ENCODE data around the gene GKN1.

The GKN1 gene

GRCh38 chr2:69001879-69002278, 27.4 kb downstream of the GKN1 start:
- no peak for TF ChIP-seq USF1 (IDR thresholded peaks at IDR 0.05)

DNA sequence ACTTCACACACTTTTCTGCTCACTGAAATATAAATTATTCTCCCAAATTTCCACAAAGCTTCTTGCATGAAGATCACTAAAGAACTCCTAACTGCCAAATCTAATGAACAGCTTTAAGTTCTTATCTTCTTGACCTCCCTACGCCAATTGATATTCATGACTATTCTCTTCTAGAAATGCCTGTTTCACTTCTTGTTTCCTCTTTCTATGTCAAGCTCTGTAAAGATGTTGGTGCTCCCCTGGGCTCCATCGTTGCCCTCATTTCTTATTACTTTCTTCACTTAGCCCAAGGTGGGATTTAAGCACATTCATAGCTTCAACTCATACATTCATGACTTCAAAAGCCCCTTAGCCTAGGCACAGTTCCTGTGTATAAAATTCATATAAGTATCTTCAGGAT, 29.3 kb downstream of the GKN1 start:
- TF ChIP-seq FOXM1 (IDR thresholded peaks at IDR 0.05; ENCODE audit: borderline replicate concordance, low read depth) (no peak), TAF1 (IDR thresholded peaks at IDR 0.05; ENCODE audit: low read depth) (no peak), NFIC (IDR thresholded peaks at IDR 0.05) (no peak), TEAD4 (IDR thresholded peaks at IDR 0.05) (no peak)
- TF ChIP-seq, protein P1, sequence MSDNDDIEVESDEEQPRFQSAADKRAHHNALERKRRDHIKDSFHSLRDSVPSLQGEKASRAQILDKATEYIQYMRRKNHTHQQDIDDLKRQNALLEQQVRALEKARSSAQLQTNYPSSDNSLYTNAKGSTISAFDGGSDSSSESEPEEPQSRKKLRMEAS (IDR thresholded peaks at IDR 0.05), result no peak

DNA sequence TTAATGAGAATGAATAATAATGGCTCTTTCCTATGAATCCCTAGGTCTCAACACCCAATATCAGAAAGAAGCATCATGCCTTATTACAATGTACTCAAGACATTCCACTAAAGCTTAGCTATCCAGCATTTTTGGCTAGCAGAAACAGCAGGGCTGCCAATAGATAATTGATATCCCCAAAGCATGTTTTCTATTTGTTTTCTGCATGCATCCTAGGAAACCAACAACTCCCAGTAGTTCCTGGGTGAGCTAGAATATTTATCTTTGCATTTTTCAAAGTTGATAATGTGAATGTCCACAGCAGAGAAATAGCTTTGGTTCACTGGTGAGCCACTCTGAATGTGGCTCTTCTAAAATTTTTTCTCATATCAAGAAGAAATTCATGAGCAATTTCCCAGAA, 32.7 kb downstream of the GKN1 start:
- no peak for TF ChIP-seq ZBTB7A (IDR thresholded peaks at IDR 0.05; ENCODE audit: low read depth)
- TF ChIP-seq CREB1 (IDR thresholded peaks at IDR 0.05; ENCODE audit: low read depth), result no peak
- no peak for TF ChIP-seq TEAD4 (IDR thresholded peaks at IDR 0.05)
- TF ChIP-seq RAD21 (IDR thresholded peaks at IDR 0.05; ENCODE audit: low read depth), result no peak
- TF ChIP-seq CEBPB (IDR thresholded peaks at IDR 0.05), result no peak
- TF ChIP-seq, protein P1 (IDR thresholded peaks at IDR 0.05), result no peak
- TF ChIP-seq, protein P2, sequence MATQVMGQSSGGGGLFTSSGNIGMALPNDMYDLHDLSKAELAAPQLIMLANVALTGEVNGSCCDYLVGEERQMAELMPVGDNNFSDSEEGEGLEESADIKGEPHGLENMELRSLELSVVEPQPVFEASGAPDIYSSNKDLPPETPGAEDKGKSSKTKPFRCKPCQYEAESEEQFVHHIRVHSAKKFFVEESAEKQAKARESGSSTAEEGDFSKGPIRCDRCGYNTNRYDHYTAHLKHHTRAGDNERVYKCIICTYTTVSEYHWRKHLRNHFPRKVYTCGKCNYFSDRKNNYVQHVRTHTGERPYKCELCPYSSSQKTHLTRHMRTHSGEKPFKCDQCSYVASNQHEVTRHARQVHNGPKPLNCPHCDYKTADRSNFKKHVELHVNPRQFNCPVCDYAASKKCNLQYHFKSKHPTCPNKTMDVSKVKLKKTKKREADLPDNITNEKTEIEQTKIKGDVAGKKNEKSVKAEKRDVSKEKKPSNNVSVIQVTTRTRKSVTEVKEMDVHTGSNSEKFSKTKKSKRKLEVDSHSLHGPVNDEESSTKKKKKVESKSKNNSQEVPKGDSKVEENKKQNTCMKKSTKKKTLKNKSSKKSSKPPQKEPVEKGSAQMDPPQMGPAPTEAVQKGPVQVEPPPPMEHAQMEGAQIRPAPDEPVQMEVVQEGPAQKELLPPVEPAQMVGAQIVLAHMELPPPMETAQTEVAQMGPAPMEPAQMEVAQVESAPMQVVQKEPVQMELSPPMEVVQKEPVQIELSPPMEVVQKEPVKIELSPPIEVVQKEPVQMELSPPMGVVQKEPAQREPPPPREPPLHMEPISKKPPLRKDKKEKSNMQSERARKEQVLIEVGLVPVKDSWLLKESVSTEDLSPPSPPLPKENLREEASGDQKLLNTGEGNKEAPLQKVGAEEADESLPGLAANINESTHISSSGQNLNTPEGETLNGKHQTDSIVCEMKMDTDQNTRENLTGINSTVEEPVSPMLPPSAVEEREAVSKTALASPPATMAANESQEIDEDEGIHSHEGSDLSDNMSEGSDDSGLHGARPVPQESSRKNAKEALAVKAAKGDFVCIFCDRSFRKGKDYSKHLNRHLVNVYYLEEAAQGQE (IDR thresholded peaks at IDR 0.05; ENCODE audit: low read depth), result no peak
- TF ChIP-seq EP300 (IDR thresholded peaks at IDR 0.05; ENCODE audit: borderline replicate concordance), result no peak
- TF ChIP-seq EGR1 (IDR thresholded peaks at IDR 0.05), result no peak
- TF ChIP-seq USF1 (IDR thresholded peaks at IDR 0.05), result no peak
- TF ChIP-seq FOXM1 (IDR thresholded peaks at IDR 0.05; ENCODE audit: borderline replicate concordance, low read depth), result no peak
- TF ChIP-seq TAF1 (IDR thresholded peaks at IDR 0.05; ENCODE audit: low read depth), result no peak
- no peak for TF ChIP-seq YY1 (IDR thresholded peaks at IDR 0.05; ENCODE audit: low read depth)

DNA sequence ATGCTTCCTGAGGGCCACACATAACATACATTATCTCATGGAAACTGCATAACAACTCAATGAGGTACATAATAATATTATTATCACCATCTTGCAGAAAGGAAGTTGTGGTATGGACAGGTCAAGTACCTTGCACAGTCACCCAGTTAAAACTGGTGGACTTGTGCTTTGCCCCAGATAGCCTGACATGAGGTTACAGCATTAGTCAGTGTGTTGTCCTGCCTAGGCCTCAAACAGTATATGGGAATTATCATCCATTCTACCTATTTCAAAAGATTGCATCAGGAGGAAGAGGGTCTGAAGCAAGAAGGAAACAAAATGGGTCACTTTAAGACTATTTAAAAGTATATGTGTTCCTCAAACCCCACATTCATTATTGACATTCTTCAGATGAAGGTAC, 33.2 kb downstream of the GKN1 start:
- TF ChIP-seq TCF12 (IDR thresholded peaks at IDR 0.05; ENCODE audit: low read depth), result no peak
- no peak for TF ChIP-seq EP300 (IDR thresholded peaks at IDR 0.05; ENCODE audit: borderline replicate concordance)
- no peak for TF ChIP-seq ZBTB7A (IDR thresholded peaks at IDR 0.05; ENCODE audit: low read depth)
- no peak for TF ChIP-seq CEBPB (IDR thresholded peaks at IDR 0.05)
- TF ChIP-seq, protein P1 (IDR thresholded peaks at IDR 0.05), result no peak

GRCh38 chr2:69010437-69011194, 36.2 kb downstream of the GKN1 start:
- TF ChIP-seq TAF1 (IDR thresholded peaks at IDR 0.05; ENCODE audit: low read depth), result no peak
- TF ChIP-seq, protein P1 (IDR thresholded peaks at IDR 0.05), result no peak
- TF ChIP-seq ZBTB7A (IDR thresholded peaks at IDR 0.05; ENCODE audit: low read depth), result no peak
- TF ChIP-seq YY1 (IDR thresholded peaks at IDR 0.05; ENCODE audit: low read depth), result no peak
- no peak for TF ChIP-seq FOXM1 (IDR thresholded peaks at IDR 0.05; ENCODE audit: borderline replicate concordance, low read depth)
- no peak for TF ChIP-seq TCF12 (IDR thresholded peaks at IDR 0.05; ENCODE audit: low read depth)
- TF ChIP-seq TEAD4 (IDR thresholded peaks at IDR 0.05), result no peak
- TF ChIP-seq CEBPB (IDR thresholded peaks at IDR 0.05), result no peak
- no peak for TF ChIP-seq NFIC (IDR thresholded peaks at IDR 0.05)

- no peak for TF ChIP-seq EP300 (IDR thresholded peaks at IDR 0.05; ENCODE audit: borderline replicate concordance)
- no peak for TF ChIP-seq NFIC (IDR thresholded peaks at IDR 0.05)
- TF ChIP-seq, protein P1 (IDR thresholded peaks at IDR 0.05), result no peak
- TF ChIP-seq EGR1 (IDR thresholded peaks at IDR 0.05), result no peak
- TF ChIP-seq TEAD4 (IDR thresholded peaks at IDR 0.05), result no peak
- TF ChIP-seq ZBTB7A (IDR thresholded peaks at IDR 0.05; ENCODE audit: low read depth), result no peak
- TF ChIP-seq CEBPB (IDR thresholded peaks at IDR 0.05), result no peak
- TF ChIP-seq FOXM1 (IDR thresholded peaks at IDR 0.05; ENCODE audit: borderline replicate concordance, low read depth), result no peak
- TF ChIP-seq RAD21 (IDR thresholded peaks at IDR 0.05; ENCODE audit: low read depth), result no peak
- TF ChIP-seq YY1 (IDR thresholded peaks at IDR 0.05; ENCODE audit: low read depth), result no peak
- no peak for TF ChIP-seq TCF12 (IDR thresholded peaks at IDR 0.05; ENCODE audit: low read depth)
- TF ChIP-seq TAF1 (IDR thresholded peaks at IDR 0.05; ENCODE audit: low read depth), result no peak
- TF ChIP-seq, protein P2 (IDR thresholded peaks at IDR 0.05; ENCODE audit: low read depth), result no peak
- no peak for TF ChIP-seq CREB1 (IDR thresholded peaks at IDR 0.05; ENCODE audit: low read depth)
Measured at GRCh38 chr2:69011611-69012157, 37.2 kb downstream of the GKN1 start.

Measured in Ishikawa (cell line).